HG03521 (cell line): Measurements from ENCODE around the gene NOLC1.

Experiments used
- ATAC-seq: cut with Tn5 transposase; IDR thresholded peaks from one replicate; pipeline ENCODE4 v1.9.1; 2021; ENCODE audit warnings: mild to moderate bottlenecking, moderate library complexity; ENCODE audit not compliant: unreplicated experiment

Gene NOLC1

GRCh38 chr10:102151774-102152544, at the start of gene NOLC1:
NOLC1 (plus strand) TSS chr10:102152389; CDS start chr10:102152411, 22 bp downstream.
- ATAC-seq: peak; percentile 93

GRCh38 chr10:102102421-102102820, 49.8 kb upstream of the NOLC1 start:
- ATAC-seq: no peak

- no peak for ATAC-seq
Observed at GRCh38 chr10:102106998-102107397, 45.2 kb upstream of the NOLC1 start.

GRCh38 chr10:102109166-102110116, 42.7 kb upstream of the NOLC1 start:
- ATAC-seq: no peak

GRCh38 chr10:102111276-102111675, 40.9 kb upstream of the NOLC1 start:
- no peak for ATAC-seq

GRCh38 chr10:102112210-102112817, 39.9 kb upstream of the NOLC1 start:
- no peak for ATAC-seq

- no peak for ATAC-seq
Observed at GRCh38 chr10:102113261-102113955, 38.8 kb upstream of the NOLC1 start.

- ATAC-seq: peak; percentile 12
Observed at GRCh38 chr10:102113956-102114857, 38.0 kb upstream of the NOLC1 start.

- peak; percentile 59 for ATAC-seq
Observed at GRCh38 chr10:102114861-102115618, 37.1 kb upstream of the NOLC1 start.

- ATAC-seq: no peak
Observed at GRCh38 chr10:102115775-102116174, 36.4 kb upstream of the NOLC1 start.

- ATAC-seq: no peak
Observed at GRCh38 chr10:102116656-102117055, 35.5 kb upstream of the NOLC1 start.

- no peak for ATAC-seq
Observed at GRCh38 chr10:102117391-102118159, 34.6 kb upstream of the NOLC1 start.

- no peak for ATAC-seq
Observed at GRCh38 chr10:102118867-102119266, 33.3 kb upstream of the NOLC1 start.

- ATAC-seq: no peak
Observed at GRCh38 chr10:102119417-102120141, 32.6 kb upstream of the NOLC1 start.

- peak; percentile 60 for ATAC-seq
Observed at GRCh38 chr10:102120142-102120990, 31.8 kb upstream of the NOLC1 start, which contains the start of gene LDB1. LDB1 (minus strand) TSS chr10:102120368; CDS start chr10:102120110, 258 bp downstream.

- no peak for ATAC-seq
Observed at GRCh38 chr10:102120991-102121738, 31.0 kb upstream of the NOLC1 start.
